Keratinocyte (primary cell): ENCODE results near the gene PELI1. TPM values are rescaled to one million over a fixed set of nuclear protein-coding genes. Genes with fewer than 3 reads are reported as not detected.

Experiments
- DNase-seq: peaks from one replicate; pipeline ENCODE4 v3.0.0-alpha.2; 2011; ENCODE audit warnings: low read depth, missing footprints, low spot score
- FAIRE-seq: peaks from 2 replicates; lab custom pipeline; 2011; peaks lifted over from hg19 to GRCh38; lab: Jason Lieb, UNC
- H2AFZ ChIP-seq: 2 replicates; pipeline ENCODE4 v1.6.0; 2012; ENCODE audit warnings: low read length, control low read depth, inconsistent platforms; ENCODE audit not compliant: control insufficient read depth
- H3K27ac ChIP-seq: 2 replicates; pipeline ENCODE4 v1.5.1; 2011; ENCODE audit warnings: low read length; ENCODE audit not compliant: control insufficient read depth, insufficient read depth
- H3K27me3 ChIP-seq: 3 replicates; pipeline ENCODE4 v1.6.0; 2011; ENCODE audit warnings: low read length; ENCODE audit not compliant: control insufficient read depth, insufficient read depth; ENCODE audit errors: extremely low read depth
- H3K36me3 ChIP-seq, 2 experiments: 2 replicates in 1 of 2; 3 replicates in 1 of 2; pipeline ENCODE4 v1.5.1; 2011; ENCODE audit warnings: low read length in 2 of 2, mild to moderate bottlenecking in 1 of 2; ENCODE audit not compliant: control insufficient read depth in 2 of 2, insufficient read depth in 2 of 2; ENCODE audit errors: extremely low read depth in 1 of 2
- H3K4me1 ChIP-seq: 3 replicates; pipeline ENCODE4 v1.5.1; 2011; ENCODE audit warnings: low read length; ENCODE audit not compliant: control insufficient read depth, insufficient read depth; ENCODE audit errors: extremely low read depth
- H3K4me2 ChIP-seq: 3 replicates; pipeline ENCODE4 v1.6.0; 2011; ENCODE audit warnings: low read depth, low read length; ENCODE audit not compliant: control insufficient read depth, insufficient read depth; ENCODE audit errors: extremely low read depth
- H3K4me3 ChIP-seq, 3 experiments: fragments of 200-600 bp in 1 of 3; sonication (generic) in 1 of 3; 2 replicates in 2 of 3; 3 replicates in 1 of 3; pipeline ENCODE4 v1.5.1; 2011 to 2016; ENCODE audit warnings: low read length in 3 of 3, mild to moderate bottlenecking in 3 of 3, control low read depth in 2 of 3, inconsistent platforms in 1 of 3, low read depth in 1 of 3, mixed read lengths in 1 of 3, mixed run types in 1 of 3, moderate library complexity in 1 of 3; ENCODE audit not compliant: control insufficient read depth in 2 of 3, insufficient read depth in 2 of 3; ENCODE audit errors: extremely low read depth in 1 of 3
- H3K79me2 ChIP-seq: 2 replicates; pipeline ENCODE4 v1.6.0; 2012; ENCODE audit warnings: low read length; ENCODE audit not compliant: control insufficient read depth, insufficient read depth
- H3K9ac ChIP-seq: 3 replicates; pipeline ENCODE4 v1.6.0; 2011; ENCODE audit warnings: low read length; ENCODE audit not compliant: control insufficient read depth, insufficient read depth; ENCODE audit errors: extremely low read depth
- H3K9me1 ChIP-seq: 3 replicates; pipeline ENCODE4 v1.6.0; 2011; ENCODE audit warnings: low read length; ENCODE audit not compliant: control insufficient read depth, insufficient read depth; ENCODE audit errors: extremely low read depth
- H3K9me3 ChIP-seq: 2 replicates; pipeline ENCODE4 v1.5.1; 2012; ENCODE audit warnings: low read depth, low read length; ENCODE audit not compliant: control insufficient read depth
- H4K20me1 ChIP-seq: 3 replicates; pipeline ENCODE4 v1.6.0; 2011; ENCODE audit warnings: low read length; ENCODE audit not compliant: control insufficient read depth, insufficient read depth; ENCODE audit errors: extremely low read depth
- EZH2 ChIP-seq: IDR thresholded peaks from one replicate; pipeline ENCODE4 v1.6.1; 2012; ENCODE audit warnings: inconsistent platforms, mild to moderate bottlenecking, low read length, moderate library complexity
- dilution Hi-C: fragments of 300-500 bp; cut with MboI; formaldehyde crosslinking; loops from one replicate; pipeline ENCODE4 v1.7.0; 2020; ENCODE audit warnings: low sequenced_read_pairs; ENCODE audit not compliant: extremely low pct_ligation_motif_present
- polyA plus RNA-seq, 5 experiments: library from polyadenylated mRNA; depleted of rRNA in 3 of 5; stranded (reverse) in 3 of 5; stranded (forward) in 1 of 5; unstranded in 1 of 5; fragments of >200 nt; gene quantifications; 1 replicate in 1 of 5; 2 replicates in 3 of 5; 3 replicates in 1 of 5; pipeline versions ENCODE4 v1.2.1 to v1.2.3, GENCODE V29; 2011 to 2012; ENCODE audit warnings: missing spikeins in 2 of 5, low read depth in 1 of 5, low replicate concordance in 1 of 5
- TF ChIP-seq, protein P1 (sequence below), 3 experiments: IDR thresholded peaks in 1 of 3; conservative IDR thresholded peaks in 1 of 3; optimal IDR thresholded peaks in 1 of 3; 2 replicates in 2 of 3; 3 replicates in 1 of 3; pipeline versions ENCODE3 to v1.5.1; 2011; ENCODE audit warnings: low read length in 3 of 3, mild to moderate bottlenecking in 3 of 3, moderate library complexity in 2 of 3, control low read depth in 1 of 3, inconsistent platforms in 1 of 3; ENCODE audit not compliant: insufficient read depth in 2 of 3; ENCODE audit errors: extremely low read depth in 1 of 3

Gene PELI1
- polyA plus RNA-seq, 1 donor (not counting 4 experiments of a cell fraction or from before 2014, with no cell fraction given): 21.2 TPM

DNA sequence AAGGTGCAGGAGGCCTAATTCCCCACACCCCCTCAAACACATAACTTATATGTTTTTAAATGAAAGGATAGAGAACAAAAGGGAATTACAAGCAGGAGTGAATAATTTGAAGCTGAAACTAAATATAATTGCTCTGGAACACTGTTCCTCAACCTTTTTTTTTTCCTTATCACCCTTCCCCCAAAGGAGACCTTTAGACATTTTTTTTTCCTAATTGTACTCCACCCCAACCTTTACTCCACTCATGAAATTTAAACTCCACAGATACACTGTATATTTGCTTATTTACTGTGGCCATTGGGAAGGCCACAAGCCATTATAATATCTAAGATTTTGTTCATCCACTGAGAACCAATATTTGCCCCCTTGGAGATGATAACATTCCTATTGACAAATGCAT, 45.4 kb upstream of the PELI1 start:
- no peak for FAIRE-seq
- dilution Hi-C loops: no loop called here

DNA sequence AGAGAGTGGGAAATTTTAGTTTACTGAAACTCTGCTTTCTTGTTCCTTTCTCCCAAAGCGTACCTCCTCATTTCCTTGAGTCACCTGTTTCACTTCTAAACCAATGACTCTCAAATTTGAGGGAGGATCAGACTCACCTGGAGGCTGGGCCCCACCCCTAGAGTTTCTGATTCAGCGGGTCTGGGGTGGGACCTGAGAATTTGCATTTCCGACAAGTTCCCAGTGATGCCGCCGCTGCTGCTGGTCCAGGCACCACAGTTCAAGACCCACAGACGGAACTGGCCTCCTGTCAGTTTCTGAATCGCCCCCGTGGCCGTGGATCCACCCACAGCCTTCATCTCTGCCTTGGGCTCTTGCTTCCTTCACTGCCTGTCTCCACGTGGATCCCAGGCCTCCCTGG, 44.9 kb upstream of the PELI1 start:
- no peak for DNase-seq
- Histone ChIP-seq H3K9me3 (no peaks in the 10 kb centered on the region), H2AFZ (no peak overlapping the region), H4K20me1 (no peaks in the 10 kb centered on the region), H3K27me3 (no peaks in the 10 kb centered on the region), H3K9me1 (no peaks in the 10 kb centered on the region), H3K27ac (no peak overlapping the region), H3K4me1 (no peaks in the 10 kb centered on the region), H3K36me3 (no peaks in the 10 kb centered on the region), H3K4me2 (no peak overlapping the region), H3K9ac (no peak overlapping the region), H3K4me3 (no peak overlapping the region), H3K79me2 (no peaks in the 10 kb centered on the region)
- dilution Hi-C loops: no loop called here
- FAIRE-seq: no peak
- TF ChIP-seq, protein P1, sequence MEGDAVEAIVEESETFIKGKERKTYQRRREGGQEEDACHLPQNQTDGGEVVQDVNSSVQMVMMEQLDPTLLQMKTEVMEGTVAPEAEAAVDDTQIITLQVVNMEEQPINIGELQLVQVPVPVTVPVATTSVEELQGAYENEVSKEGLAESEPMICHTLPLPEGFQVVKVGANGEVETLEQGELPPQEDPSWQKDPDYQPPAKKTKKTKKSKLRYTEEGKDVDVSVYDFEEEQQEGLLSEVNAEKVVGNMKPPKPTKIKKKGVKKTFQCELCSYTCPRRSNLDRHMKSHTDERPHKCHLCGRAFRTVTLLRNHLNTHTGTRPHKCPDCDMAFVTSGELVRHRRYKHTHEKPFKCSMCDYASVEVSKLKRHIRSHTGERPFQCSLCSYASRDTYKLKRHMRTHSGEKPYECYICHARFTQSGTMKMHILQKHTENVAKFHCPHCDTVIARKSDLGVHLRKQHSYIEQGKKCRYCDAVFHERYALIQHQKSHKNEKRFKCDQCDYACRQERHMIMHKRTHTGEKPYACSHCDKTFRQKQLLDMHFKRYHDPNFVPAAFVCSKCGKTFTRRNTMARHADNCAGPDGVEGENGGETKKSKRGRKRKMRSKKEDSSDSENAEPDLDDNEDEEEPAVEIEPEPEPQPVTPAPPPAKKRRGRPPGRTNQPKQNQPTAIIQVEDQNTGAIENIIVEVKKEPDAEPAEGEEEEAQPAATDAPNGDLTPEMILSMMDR (optimal IDR thresholded peaks at IDR 0.05 in 1 of 3, IDR thresholded peaks at IDR 0.05 in 1 of 3, conservative IDR thresholded peaks at IDR 0.05 in 1 of 3; ENCODE audit: extremely low read depth in 1 of 3, insufficient read depth in 2 of 3, low read length in 3 of 3): no peak
- TF ChIP-seq EZH2: no peak

More for the DNA sequence above, 45.4 kb upstream of the PELI1 start:
- Histone ChIP-seq H3K79me2 (no peaks in the 10 kb centered on the region), H3K9ac (no peak overlapping the region), H3K4me2 (no peak overlapping the region), H3K9me1 (no peaks in the 10 kb centered on the region), H3K27ac (no peak overlapping the region), H4K20me1 (no peaks in the 10 kb centered on the region), H2AFZ (no peak overlapping the region), H3K4me3 (no peak overlapping the region), H3K36me3 (no peaks in the 10 kb centered on the region), H3K27me3 (no peaks in the 10 kb centered on the region), H3K9me3 (no peaks in the 10 kb centered on the region), H3K4me1 (no peaks in the 10 kb centered on the region)
- TF ChIP-seq EZH2: no peak
- TF ChIP-seq, protein P1 (optimal IDR thresholded peaks at IDR 0.05 in 1 of 3, IDR thresholded peaks at IDR 0.05 in 1 of 3, conservative IDR thresholded peaks at IDR 0.05 in 1 of 3; ENCODE audit: extremely low read depth in 1 of 3, insufficient read depth in 2 of 3, low read length in 3 of 3): no peak
- DNase-seq: no peak
